ENCODE measurements around the gene FIG4. TPM values are rescaled to one million over a fixed set of nuclear protein-coding genes. Genes with fewer than 3 reads are reported as not detected.

Gene FIG4
- total RNA-seq, 1 experiment from 2014 or later: 21.3 TPM

- TF ChIP-seq, protein P1, sequence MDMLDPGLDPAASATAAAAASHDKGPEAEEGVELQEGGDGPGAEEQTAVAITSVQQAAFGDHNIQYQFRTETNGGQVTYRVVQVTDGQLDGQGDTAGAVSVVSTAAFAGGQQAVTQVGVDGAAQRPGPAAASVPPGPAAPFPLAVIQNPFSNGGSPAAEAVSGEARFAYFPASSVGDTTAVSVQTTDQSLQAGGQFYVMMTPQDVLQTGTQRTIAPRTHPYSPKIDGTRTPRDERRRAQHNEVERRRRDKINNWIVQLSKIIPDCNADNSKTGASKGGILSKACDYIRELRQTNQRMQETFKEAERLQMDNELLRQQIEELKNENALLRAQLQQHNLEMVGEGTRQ (CRISPR knock-in tag; IDR thresholded peaks at IDR 0.05): no peak
- TF ChIP-seq GABPB1 (CRISPR knock-in tag; IDR thresholded peaks at IDR 0.05): no peak
Measured at GRCh38 chr6:109713097-109713496, 22.0 kb downstream of the FIG4 start (continued).

- no peak overlapping the region for H3K4me3 Mint-ChIP-seq
- H3K27ac Mint-ChIP-seq: no peak overlapping the region
- H3K36me3 Mint-ChIP-seq: peaks cover 3% of the 10 kb centered on the region
- no peaks in the 10 kb centered on the region for H3K4me1 Mint-ChIP-seq
- DNase-seq (ENCODE audit: low spot score): no peak
- POLR2A ChIA-PET: interaction anchor here (0.6 kb wide), 1 partner anchor 490 kb away, joined by 5 read pairs; no protein-coding TSS in a partner anchor
- CTCF ChIA-PET: interaction anchor here (1.1 to 6.1 kb wide), 4 partner anchors 9 to 325 kb away, joined by 3 to 40 read pairs (median 8); no protein-coding TSS in a partner anchor
- H3K27me3 Mint-ChIP-seq (ENCODE audit: low read depth): no peaks in the 10 kb centered on the region
- no peak for ATAC-seq
- TF ChIP-seq ZBTB21 (CRISPR knock-in tag; IDR thresholded peaks at IDR 0.05; ENCODE audit: borderline replicate concordance) (no peak), PREB (CRISPR knock-in tag; IDR thresholded peaks at IDR 0.05; ENCODE audit: borderline replicate concordance) (no peak), FOXJ3 (CRISPR knock-in tag; IDR thresholded peaks at IDR 0.05; ENCODE audit: borderline replicate concordance) (no peak), TP53 (CRISPR knock-in tag; IDR thresholded peaks at IDR 0.05) (no peak), TEAD1 (CRISPR knock-in tag; IDR thresholded peaks at IDR 0.05) (no peak)
- TF ChIP-seq, protein P2, sequence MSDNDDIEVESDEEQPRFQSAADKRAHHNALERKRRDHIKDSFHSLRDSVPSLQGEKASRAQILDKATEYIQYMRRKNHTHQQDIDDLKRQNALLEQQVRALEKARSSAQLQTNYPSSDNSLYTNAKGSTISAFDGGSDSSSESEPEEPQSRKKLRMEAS (CRISPR knock-in tag; IDR thresholded peaks at IDR 0.05): no peak
- TF ChIP-seq, protein P3, sequence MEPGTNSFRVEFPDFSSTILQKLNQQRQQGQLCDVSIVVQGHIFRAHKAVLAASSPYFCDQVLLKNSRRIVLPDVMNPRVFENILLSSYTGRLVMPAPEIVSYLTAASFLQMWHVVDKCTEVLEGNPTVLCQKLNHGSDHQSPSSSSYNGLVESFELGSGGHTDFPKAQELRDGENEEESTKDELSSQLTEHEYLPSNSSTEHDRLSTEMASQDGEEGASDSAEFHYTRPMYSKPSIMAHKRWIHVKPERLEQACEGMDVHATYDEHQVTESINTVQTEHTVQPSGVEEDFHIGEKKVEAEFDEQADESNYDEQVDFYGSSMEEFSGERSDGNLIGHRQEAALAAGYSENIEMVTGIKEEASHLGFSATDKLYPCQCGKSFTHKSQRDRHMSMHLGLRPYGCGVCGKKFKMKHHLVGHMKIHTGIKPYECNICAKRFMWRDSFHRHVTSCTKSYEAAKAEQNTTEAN (CRISPR knock-in tag; IDR thresholded peaks at IDR 0.05): no peak
- H3K9me3 Mint-ChIP-seq: peaks cover 19% of the 10 kb centered on the region; the same call in 1 of the 2 replicates
Measured at GRCh38 chr6:109714166-109714565, 23.1 kb downstream of the FIG4 start.

DNA sequence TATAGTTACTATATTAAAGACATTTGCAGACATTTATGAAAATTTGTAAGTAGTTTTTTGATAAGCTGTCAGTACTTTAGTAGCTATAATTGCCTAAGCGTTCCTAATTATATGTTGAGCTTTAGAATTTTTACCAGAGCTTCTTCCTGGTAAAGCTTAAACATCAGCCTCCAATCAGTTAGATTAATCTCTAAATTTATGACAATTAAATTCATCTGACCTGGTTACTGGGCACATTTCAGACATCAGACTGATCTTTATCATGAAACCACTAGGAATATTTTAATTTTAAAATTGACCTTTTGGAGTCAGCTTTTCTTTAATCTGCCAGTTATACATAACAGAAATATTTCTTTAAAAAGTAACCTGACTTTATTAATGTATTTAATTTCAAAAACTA is 23.5 kb downstream of the FIG4 start:
- TF ChIP-seq JAZF1 (CRISPR knock-in tag; IDR thresholded peaks at IDR 0.05) (no peak), IRF2 (CRISPR knock-in tag; IDR thresholded peaks at IDR 0.05; ENCODE audit: borderline replicate concordance, low read depth) (no peak), GRHL2 (CRISPR knock-in tag; IDR thresholded peaks at IDR 0.05; ENCODE audit: insufficient replicate concordance, severe bottlenecking) (no peak), CREB1 (CRISPR knock-in tag; IDR thresholded peaks at IDR 0.05) (no peak), ZNF423 (CRISPR knock-in tag; IDR thresholded peaks at IDR 0.05) (no peak), JUN (CRISPR knock-in tag; IDR thresholded peaks at IDR 0.05) (no peak), ZNF396 (CRISPR knock-in tag; IDR thresholded peaks at IDR 0.05; ENCODE audit: borderline replicate concordance) (no peak), GTF2I (CRISPR knock-in tag; conservative IDR thresholded peaks at IDR 0.05) (no peak), SP1 (CRISPR knock-in tag; conservative IDR thresholded peaks at IDR 0.05) (no peak)
- TF ChIP-seq, protein P4, sequence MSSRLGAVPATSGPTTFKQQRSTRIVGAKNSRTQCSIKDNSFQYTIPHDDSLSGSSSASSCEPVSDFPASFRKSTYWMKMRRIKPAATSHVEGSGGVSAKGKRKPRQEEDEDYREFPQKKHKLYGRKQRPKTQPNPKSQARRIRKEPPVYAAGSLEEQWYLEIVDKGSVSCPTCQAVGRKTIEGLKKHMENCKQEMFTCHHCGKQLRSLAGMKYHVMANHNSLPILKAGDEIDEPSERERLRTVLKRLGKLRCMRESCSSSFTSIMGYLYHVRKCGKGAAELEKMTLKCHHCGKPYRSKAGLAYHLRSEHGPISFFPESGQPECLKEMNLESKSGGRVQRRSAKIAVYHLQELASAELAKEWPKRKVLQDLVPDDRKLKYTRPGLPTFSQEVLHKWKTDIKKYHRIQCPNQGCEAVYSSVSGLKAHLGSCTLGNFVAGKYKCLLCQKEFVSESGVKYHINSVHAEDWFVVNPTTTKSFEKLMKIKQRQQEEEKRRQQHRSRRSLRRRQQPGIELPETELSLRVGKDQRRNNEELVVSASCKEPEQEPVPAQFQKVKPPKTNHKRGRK (CRISPR knock-in tag; IDR thresholded peaks at IDR 0.05; ENCODE audit: borderline replicate concordance): no peak
- TF ChIP-seq, protein P5, sequence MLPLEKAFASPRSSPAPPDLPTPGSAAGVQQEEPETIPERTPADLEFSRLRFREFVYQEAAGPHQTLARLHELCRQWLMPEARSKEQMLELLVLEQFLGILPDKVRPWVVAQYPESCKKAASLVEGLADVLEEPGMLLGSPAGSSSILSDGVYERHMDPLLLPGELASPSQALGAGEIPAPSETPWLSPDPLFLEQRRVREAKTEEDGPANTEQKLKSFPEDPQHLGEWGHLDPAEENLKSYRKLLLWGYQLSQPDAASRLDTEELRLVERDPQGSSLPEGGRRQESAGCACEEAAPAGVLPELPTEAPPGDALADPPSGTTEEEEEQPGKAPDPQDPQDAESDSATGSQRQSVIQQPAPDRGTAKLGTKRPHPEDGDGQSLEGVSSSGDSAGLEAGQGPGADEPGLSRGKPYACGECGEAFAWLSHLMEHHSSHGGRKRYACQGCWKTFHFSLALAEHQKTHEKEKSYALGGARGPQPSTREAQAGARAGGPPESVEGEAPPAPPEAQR (CRISPR knock-in tag; IDR thresholded peaks at IDR 0.05): no peak
- TF ChIP-seq, protein P3 (CRISPR knock-in tag; IDR thresholded peaks at IDR 0.05): no peak
- CTCF ChIA-PET: interaction anchor here (1.1 to 6.1 kb wide), 4 partner anchors 9 to 325 kb away, joined by 3 to 40 read pairs (median 8); no protein-coding TSS in a partner anchor
- ATAC-seq: no peak
- peaks cover 17% of the 10 kb centered on the region; the same call in 1 of the 2 replicates for H3K9me3 Mint-ChIP-seq
- peaks cover under 1% of the 10 kb centered on the region; the same call in 1 of the 2 replicates for H3K4me1 Mint-ChIP-seq
- no peak overlapping the region for H3K4me3 Mint-ChIP-seq
- POLR2A ChIA-PET: no interaction called here
- no peak overlapping the region for H3K27ac Mint-ChIP-seq
- peaks cover 8% of the 10 kb centered on the region for H3K36me3 Mint-ChIP-seq
- DNase-seq (ENCODE audit: low spot score): no peak
- H3K27me3 Mint-ChIP-seq (ENCODE audit: low read depth): no peaks in the 10 kb centered on the region

Data from WTC11 (cell line).